ENCODE results near the gene GCN1. TPM values are rescaled to one million over a fixed set of nuclear protein-coding genes. Genes with fewer than 3 reads are reported as not detected.

Gene GCN1
- total and polyA plus RNA-seq, 10 of the 15 experiments (the other 5 are each of a cell fraction or from before 2014, with no cell fraction given) = 10.8 to 150 (median 58.3) TPM

GRCh38 chr12:120228291-120229070 is 34.0 kb upstream of the GCN1 start (continued):
- TF ChIP-seq ZNF592 (IDR thresholded peaks at IDR 0.05) = no peak
- peak; percentile 95 for TF ChIP-seq SMC3 (IDR thresholded peaks at IDR 0.05; ENCODE audit: borderline replicate concordance, low read length)
- TF ChIP-seq RFX5 (IDR thresholded peaks at IDR 0.05; ENCODE audit: low read depth, low read length) = peak; percentile 40; the same call in 1 of the 2 replicates
- no peak for TF ChIP-seq RAD51 (IDR thresholded peaks at IDR 0.05)
- no peak for TF ChIP-seq REST (IDR thresholded peaks at IDR 0.05; ENCODE audit: low read depth, low read length)
- TF ChIP-seq MEF2B (IDR thresholded peaks at IDR 0.05; ENCODE audit: partially characterized antibody, poor library complexity, severe bottlenecking) = no peak
- TF ChIP-seq CEBPB (IDR thresholded peaks at IDR 0.05; ENCODE audit: borderline replicate concordance in 1 of 2, low read depth in 2 of 2, low read length in 2 of 2) = no peak
- no peak for TF ChIP-seq KLF5 (IDR thresholded peaks at IDR 0.05; ENCODE audit: partially characterized antibody)
- TF ChIP-seq IRF4 (IDR thresholded peaks at IDR 0.05; ENCODE audit: low read depth, low read length) = 0 out of 2 replicates have a peak, but pooled peaks have one; percentile 14
- no peak for TF ChIP-seq POLR2A (IDR thresholded peaks at IDR 0.05; ENCODE audit: low read depth, low read length)
- peak; percentile 72; the same call in 1 of the 2 replicates for TF ChIP-seq YY1 (IDR thresholded peaks at IDR 0.05; ENCODE audit: low read depth, low read length)
- 0 out of 2 replicates have a peak, but pooled peaks have one; percentile 7 for TF ChIP-seq NRF1 (conservative IDR thresholded peaks at IDR 0.05; ENCODE audit: low read depth, low read length)
- no peak for TF ChIP-seq ASH2L (IDR thresholded peaks at IDR 0.05; ENCODE audit: borderline replicate concordance, low read depth)
- TF ChIP-seq POLR2AphosphoS5 (IDR thresholded peaks at IDR 0.05; ENCODE audit: low read length) = no peak
- TF ChIP-seq DPF2 (IDR thresholded peaks at IDR 0.05) = peak; percentile 35; the same call in 1 of the 2 replicates
- 0 out of 2 replicates have a peak, but pooled peaks have one; percentile 7 for TF ChIP-seq CHD2 (IDR thresholded peaks at IDR 0.05; ENCODE audit: borderline replicate concordance, low read depth, low read length)
- TF ChIP-seq EGR1 (IDR thresholded peaks at IDR 0.05; ENCODE audit: borderline replicate concordance in 1 of 2, low read depth in 2 of 2, low read length in 2 of 2) = 0 out of 3 replicates have a peak, but pooled peaks of 1 of the 2 experiments have one; percentile 26
- peak; percentile 96 for TF ChIP-seq RAD21 (IDR thresholded peaks at IDR 0.05; ENCODE audit: insufficient read depth, low read depth, low read length)
- TF ChIP-seq TARDBP (IDR thresholded peaks at IDR 0.05; ENCODE audit: borderline replicate concordance) = no peak
- TF ChIP-seq ZNF274 (IDR thresholded peaks at IDR 0.05; ENCODE audit: insufficient read depth, insufficient read length) = no peak
- peak; percentile 30; the same call in 1 of the 2 replicates for TF ChIP-seq IKZF1 (conservative IDR thresholded peaks at IDR 0.05)
- TF ChIP-seq SUPT20H (IDR thresholded peaks at IDR 0.05; ENCODE audit: borderline replicate concordance, control insufficient read depth, low read depth, low read length) = no peak
